HG02798 (cell line): Measurements from ENCODE around the gene EMILIN2.

ENCODE experiments used
- ATAC-seq: cut with Tn5 transposase; IDR thresholded peaks from one replicate; pipeline ENCODE4 v1.9.1; 2021; ENCODE audit warnings: mild to moderate bottlenecking; ENCODE audit not compliant: unreplicated experiment, poor library complexity

The EMILIN2 gene

DNA sequence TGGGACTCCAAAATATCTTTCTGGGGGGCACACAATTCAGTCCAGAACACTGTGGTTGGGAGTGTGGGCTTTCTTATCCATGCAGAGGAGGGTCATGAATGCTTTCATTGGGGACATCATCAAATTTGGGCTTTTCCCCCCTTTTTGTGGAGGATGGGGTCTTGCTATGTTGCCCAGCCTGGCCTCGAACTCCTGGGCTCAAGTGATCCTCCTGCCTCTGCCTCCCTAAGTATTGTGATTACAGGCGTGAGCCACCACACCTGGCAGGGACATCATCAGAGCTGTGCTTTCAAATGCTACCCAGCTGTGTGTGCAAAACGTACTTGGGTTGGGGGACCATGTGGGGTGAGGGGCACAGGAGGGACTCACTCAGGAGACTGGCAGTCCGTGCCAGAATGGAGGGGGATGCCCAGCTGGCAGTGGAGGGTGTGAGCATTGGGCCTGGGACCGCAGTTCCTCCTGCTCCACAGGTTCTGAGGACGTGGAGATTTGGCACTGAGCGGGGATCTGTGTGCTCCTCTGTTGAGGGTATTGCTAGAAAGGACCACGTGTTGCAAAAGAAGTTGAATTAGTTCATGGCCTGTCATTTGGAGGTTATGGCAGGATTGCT, 24.4 kb downstream of the EMILIN2 start:
- no peak for ATAC-seq

DNA sequence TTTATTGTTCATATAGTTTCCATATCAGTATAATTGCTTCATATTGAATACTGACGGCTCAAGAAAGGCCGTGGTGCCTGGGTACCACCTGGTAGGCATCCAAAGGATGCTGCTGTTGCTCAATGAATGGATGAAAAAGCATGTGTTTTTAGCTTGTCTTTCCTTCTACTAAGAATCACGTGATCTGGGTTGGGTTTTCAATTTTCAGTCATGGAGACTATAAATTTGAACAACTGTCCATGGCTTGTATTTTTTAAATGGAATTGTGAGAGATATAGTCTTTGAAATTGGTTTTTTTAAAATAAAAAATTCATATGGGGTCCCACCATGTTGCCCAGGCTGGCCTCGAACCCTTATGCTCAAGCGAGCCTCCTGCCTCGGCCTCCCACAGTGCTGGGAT, 25.3 kb downstream of the EMILIN2 start:
- ATAC-seq: no peak

DNA sequence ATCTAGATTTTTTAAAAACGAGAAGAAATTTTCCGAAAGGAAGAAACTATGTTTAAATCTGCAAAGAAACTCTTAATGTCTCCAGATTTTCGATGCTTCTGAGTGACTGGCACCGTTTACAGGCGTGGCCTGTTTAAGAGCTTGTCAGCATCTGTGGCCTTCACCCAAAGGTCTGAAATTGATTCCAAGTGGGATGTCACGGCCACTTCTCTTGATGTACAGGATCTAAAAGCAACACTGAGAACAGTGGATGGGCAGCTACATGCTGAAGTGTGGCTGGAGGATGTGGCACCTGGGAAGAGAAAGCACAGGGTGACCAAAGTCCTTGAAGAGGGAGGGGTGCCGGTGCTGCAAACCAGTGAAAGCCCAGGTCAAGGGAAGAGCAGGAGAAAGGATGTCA, 28.0 kb downstream of the EMILIN2 start:
- ATAC-seq: no peak

GRCh38 chr18:2878656-2879330, 32.0 kb downstream of the EMILIN2 start:
- ATAC-seq: no peak

- no peak for ATAC-seq
These were observed 33.1 kb downstream of the EMILIN2 start for GRCh38 chr18:2879889-2880288.

- no peak for ATAC-seq
These were observed 33.7 kb downstream of the EMILIN2 start for GRCh38 chr18:2880473-2880872.

GRCh38 chr18:2881088-2881839, 34.5 kb downstream of the EMILIN2 start:
- ATAC-seq: no peak

DNA sequence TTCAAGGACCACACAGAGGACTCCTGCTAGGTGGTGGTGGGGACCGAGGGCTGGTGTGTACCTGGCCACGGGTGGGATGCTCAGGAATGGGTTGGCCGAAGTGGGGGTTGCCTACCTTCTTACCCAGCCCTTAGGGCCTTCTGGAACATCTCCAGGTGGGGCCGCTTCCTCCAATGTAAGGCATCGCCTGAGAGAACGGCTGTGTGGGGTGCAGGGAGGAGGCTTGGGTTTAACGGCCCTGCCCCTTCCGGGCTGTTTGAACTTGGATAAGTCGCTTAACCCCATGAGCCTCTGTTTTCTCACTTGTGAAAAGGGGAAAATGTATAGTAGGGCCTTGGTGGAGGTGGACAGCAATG, 35.0 kb downstream of the EMILIN2 start:
- no peak for ATAC-seq

- no peak for ATAC-seq
These were observed 35.4 kb downstream of the EMILIN2 start for GRCh38 chr18:2882201-2882600.

GRCh38 chr18:2883076-2883735, 36.4 kb downstream of the EMILIN2 start:
- ATAC-seq: no peak

DNA sequence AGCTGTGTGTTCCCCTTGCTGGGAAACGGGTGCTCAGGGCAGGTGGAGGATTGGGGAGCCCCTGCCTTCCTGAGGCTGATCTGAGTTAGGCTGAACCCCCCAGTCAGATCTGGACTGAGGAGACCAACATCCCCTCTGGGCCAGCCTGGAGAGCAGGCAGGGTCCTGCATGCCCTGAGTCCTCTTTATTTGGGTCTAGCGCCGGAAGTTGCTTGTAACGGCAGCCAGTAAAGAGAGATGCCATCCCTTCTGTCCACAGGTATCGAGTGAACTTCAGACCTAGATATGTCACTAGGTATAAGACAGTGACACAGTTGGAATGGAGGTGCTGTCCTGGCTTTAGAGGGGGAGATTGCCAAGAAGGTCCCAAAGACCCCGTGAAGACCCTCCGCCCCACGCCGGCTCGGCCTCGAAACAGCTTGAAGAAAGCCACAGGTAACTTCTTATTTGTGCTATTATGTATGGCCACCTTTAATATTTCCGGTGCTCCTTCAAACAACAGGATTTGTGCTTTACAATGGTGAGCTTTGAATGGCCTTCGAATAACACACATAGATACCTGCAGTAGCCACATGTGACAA, 38.0 kb downstream of the EMILIN2 start:
- ATAC-seq: no peak

DNA sequence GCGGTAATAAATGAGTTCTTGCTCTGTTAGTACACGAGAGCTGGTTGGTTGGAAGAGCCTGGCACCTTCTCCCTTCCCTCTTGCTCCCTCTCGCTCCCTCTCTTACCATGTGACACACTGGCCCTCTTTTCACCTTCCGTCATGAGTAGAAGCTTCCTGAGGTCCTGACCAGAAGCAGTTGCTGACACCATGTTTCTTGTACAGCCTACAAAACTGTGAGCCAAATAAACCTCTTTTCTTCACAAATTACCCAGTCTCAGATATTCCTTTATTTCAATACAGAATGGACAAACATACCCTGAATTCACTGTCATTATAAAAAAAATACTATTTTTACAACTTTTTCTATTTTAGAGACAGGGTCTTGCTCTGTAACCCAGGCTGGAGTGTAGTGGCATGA, 40.7 kb downstream of the EMILIN2 start:
- ATAC-seq: no peak

DNA sequence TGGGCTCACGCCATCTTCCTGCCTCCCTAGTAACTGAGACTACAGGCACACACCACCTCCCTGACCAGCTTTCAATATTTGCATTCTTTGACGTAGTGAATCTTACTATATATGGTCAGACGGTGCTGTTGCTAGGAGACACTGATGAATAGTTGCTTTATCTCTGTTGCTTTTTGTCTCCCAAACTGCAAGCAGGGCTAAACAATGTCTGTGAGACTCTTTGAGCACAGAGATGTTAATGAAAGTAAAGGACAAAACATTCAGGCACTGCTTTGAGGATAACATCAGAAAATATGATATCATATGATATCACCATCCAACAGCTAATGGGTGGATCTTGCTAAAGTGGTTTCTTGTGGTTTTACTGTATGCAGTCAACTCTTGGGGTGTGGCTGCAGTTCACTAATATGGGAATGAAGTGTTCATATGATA, 43.0 kb downstream of the EMILIN2 start:
- no peak for ATAC-seq

DNA sequence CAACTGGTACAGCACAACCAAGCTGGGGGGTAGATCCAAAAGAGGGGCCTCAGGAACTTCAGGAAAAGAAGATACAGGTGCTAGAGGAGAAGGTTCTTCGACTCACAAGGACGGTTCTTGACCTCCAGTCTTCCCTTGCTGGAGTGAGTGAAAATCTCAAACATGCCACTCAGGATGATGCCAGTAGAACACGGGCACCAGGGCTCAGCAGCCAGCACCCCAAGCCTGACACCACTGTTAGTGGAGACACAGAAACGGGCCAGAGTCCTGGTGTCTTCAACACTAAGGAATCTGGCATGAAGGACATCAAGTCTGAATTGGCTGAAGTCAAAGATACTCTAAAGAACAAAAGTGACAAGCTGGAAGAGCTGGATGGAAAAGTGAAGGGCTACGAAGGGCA, 43.8 kb downstream of the EMILIN2 start:
- ATAC-seq: no peak

DNA sequence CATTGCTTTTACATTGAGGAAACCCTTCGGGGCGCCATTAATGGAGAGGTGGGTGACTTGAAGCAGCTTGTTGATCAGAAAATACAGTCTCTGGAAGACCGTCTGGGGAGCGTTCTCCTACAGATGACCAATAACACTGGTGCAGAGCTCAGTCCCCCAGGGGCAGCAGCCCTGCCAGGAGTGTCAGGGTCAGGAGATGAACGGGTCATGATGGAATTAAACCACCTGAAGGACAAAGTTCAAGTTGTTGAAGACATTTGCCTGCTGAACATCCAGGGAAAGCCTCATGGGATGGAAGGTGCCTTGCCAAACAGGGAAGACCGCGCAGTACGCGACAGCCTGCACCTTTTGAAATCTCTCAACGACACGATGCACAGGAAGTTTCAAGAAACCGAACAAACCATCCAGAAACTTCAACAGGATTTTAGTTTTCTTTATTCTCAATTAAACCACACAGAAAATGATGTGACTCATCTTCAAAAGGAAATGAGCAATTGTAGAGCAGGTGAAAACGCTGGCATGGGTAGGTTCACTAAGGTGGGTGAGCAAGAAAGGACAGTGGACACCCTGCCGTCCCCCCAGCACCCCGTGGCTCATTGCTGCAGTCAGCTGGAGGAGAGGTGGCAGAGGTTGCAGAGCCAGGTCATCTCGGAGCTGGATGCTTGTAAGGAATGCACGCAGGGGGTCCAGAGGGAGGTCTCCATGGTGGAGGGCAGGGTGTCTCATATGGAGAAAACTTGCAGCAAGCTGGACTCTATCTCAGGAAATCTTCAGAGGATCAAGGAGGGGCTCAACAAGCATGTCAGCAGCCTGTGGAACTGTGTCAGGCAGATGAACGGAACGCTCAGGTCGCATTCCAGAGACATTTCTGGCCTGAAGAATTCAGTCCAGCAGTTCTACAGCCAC, 45.0 kb downstream of the EMILIN2 start:
- no peak for ATAC-seq

DNA sequence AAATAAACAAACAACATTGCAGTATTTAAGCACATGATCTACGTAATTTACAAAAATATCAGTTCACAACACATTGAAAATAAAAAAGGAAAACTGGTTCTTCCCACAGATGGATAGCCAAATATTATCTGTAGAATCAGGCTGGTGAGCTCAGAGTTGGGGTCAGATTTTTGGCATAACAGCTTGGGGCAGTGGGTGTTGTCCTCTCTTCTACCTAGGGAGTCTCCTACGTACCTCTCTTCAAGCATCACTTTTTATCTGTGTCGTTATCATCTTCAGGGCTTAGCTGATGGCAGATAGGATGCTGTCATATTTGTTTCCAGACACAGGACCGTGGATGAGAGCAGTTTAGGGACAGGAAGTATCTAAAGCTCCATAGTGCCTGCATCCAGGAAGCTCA, 46.2 kb downstream of the EMILIN2 start:
- ATAC-seq: no peak

GRCh38 chr18:2893676-2894075, 46.9 kb downstream of the EMILIN2 start:
- ATAC-seq: no peak

DNA sequence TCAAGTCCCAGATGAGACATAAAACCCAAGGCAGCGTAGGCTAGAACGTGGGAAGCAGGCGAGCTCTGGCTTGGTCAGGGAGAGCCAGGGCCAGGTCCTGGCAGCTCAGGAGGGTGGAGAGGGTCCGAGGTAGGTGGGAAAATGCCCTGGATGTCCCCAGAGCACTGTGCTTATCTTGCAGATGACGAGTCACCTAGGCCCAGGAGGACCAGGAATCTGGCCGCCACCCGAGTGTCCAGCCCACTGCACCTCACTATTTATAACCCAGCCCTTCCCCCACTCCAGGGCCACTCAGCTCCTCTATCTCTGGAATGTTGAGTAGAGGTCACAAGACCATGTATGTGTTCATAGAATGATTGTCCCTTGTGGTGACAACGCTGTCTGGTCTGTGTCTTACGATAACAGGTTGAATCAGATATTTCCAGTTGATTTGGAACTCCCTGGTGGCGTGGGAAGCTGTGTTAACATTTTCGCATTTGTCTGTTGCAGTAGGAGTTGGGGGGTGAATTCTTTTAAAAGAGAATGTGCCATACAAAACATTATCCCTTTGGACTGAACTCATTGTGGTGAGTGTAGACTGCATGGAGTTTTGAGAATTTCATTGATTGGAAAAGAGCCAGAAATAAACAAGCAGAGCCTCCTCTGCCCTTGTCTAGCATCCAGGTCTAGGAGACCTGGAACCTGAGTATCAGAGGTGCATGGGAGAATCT, 47.5 kb downstream of the EMILIN2 start:
- ATAC-seq: no peak

DNA sequence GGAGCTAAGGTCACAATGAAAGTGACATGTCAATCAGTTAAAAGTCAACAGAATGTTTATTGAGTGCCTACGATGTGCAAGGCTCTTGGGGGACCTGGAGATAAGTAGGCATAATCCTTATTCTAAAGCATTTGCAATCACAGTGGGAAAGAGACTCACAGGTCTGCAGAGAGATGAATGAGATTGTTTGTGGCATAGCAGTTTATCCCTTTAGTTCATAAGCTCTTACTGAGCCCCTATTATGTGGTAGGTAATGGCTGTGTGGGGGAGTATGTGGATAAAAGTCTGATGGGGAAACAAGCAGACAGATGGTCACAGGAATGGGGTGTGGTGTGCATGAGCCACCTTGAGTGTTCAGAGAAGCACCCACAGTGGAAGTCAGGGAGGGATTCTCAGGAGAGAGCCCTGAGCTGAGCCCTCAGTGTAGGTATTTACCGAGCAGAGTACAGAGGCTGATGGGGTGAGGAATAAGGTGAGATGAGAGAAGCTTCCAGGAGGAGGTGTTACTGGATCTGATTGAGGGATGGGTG, 48.1 kb downstream of the EMILIN2 start:
- ATAC-seq: no peak
